IMR-90 (cell line): ENCODE results near the gene CHIC1. TPM values are rescaled to one million over a fixed set of nuclear protein-coding genes. Genes with fewer than 3 reads are reported as not detected.

Source experiments
- ATAC-seq: fragments of 200-7000 bp; cut with Tn5 transposase; 2 replicates; pipeline ENCODE4 v1.9.1; 2020; ENCODE audit warnings: low read depth, mild to moderate bottlenecking, moderate library complexity
- BruUV-seq: library from RNA; stranded (reverse); fragments of 400-500 nt; replicated peaks from 2 replicates; lab custom pipeline; 2021; lab: Mats Ljungman, UMichigan
- CTCF ChIA-PET: fragments of 300-600 bp; formaldehyde crosslinking; extraction: SDS; loops from one replicate; lab custom pipeline; 2021; ENCODE audit warnings: antibody characterized with exemption; lab: Yijun Ruan, JAX
- POLR2A ChIA-PET: fragments of 300-600 bp; sonication (Branson Sonifier 250); formaldehyde crosslinking; loops from one replicate; lab custom pipeline; 2022; ENCODE audit warnings: antibody characterized with exemption; ENCODE audit not compliant: unreplicated experiment; lab: Charles Lee
- DNase-seq: peaks from one replicate; pipeline ENCODE4 v3.0.0; 2013
- H2AFZ ChIP-seq: replicated peaks from 2 replicates; pipeline ENCODE3; 2013; ENCODE audit warnings: low read length, mild to moderate bottlenecking; ENCODE audit not compliant: poor library complexity
- H2AK5ac ChIP-seq: 2 replicates; pipeline ENCODE4 v1.6.1; 2013; ENCODE audit warnings: low read depth, low read length, inconsistent platforms
- H2AK9ac ChIP-seq: replicated peaks from 2 replicates; pipeline ENCODE3; 2013; ENCODE audit warnings: mild to moderate bottlenecking, low read depth, low read length, moderate library complexity; ENCODE audit not compliant: poor library complexity
- H2BK120ac ChIP-seq: 2 replicates; pipeline ENCODE4 v1.6.1; 2013; ENCODE audit warnings: low read depth, low read length, inconsistent platforms
- H2BK15ac ChIP-seq: 3 replicates; pipeline ENCODE4 v1.6.1; 2013; ENCODE audit warnings: low read depth, low read length, inconsistent platforms
- H2BK20ac ChIP-seq: 2 replicates; pipeline ENCODE4 v1.6.1; 2013; ENCODE audit warnings: low read depth, mild to moderate bottlenecking, inconsistent platforms, low read length, moderate library complexity
- H2BK5ac ChIP-seq: 2 replicates; pipeline ENCODE4 v1.6.1; 2013; ENCODE audit warnings: mild to moderate bottlenecking, low read depth, low read length, inconsistent platforms; ENCODE audit not compliant: poor library complexity, severe bottlenecking
- H3K14ac ChIP-seq: replicated peaks from 2 replicates; pipeline ENCODE4 v1.6.1; 2013; ENCODE audit warnings: low read depth, low read length, inconsistent platforms
- H3K18ac ChIP-seq: 2 replicates; pipeline ENCODE4 v1.6.1; 2013; ENCODE audit warnings: low read depth, low read length, control low read depth
- H3K23ac ChIP-seq: 2 replicates; pipeline ENCODE4 v1.6.1; 2013; ENCODE audit warnings: low read depth, low read length, inconsistent platforms
- H3K27ac ChIP-seq: 2 replicates; pipeline ENCODE4 v1.5.1; 2013; ENCODE audit warnings: mild to moderate bottlenecking, control low read depth, low read length; ENCODE audit not compliant: insufficient read depth
- H3K27me3 ChIP-seq: 2 replicates; pipeline ENCODE4 v1.6.1; 2013; ENCODE audit warnings: low read length; ENCODE audit not compliant: control insufficient read depth, insufficient read depth
- H3K36me3 ChIP-seq: 2 replicates; pipeline ENCODE4 v1.6.1; 2013; ENCODE audit warnings: low read length, mixed read lengths; ENCODE audit not compliant: control insufficient read depth, insufficient read depth
- H3K4ac ChIP-seq: 2 replicates; pipeline ENCODE4 v1.6.1; 2013; ENCODE audit warnings: low read depth, low read length, inconsistent platforms
- H3K4me1 ChIP-seq: 2 replicates; pipeline ENCODE4 v1.6.1; 2013; ENCODE audit warnings: low read length, mixed read lengths; ENCODE audit not compliant: control insufficient read depth, insufficient read depth
- H3K4me2 ChIP-seq: 2 replicates; pipeline ENCODE4 v1.6.1; 2013; ENCODE audit warnings: low read depth, mild to moderate bottlenecking, control low read depth, low read length, moderate library complexity
- H3K4me3 ChIP-seq: 2 replicates; pipeline ENCODE4 v1.5.1; 2013; ENCODE audit warnings: low read depth, mild to moderate bottlenecking, control low read depth, low read length, moderate library complexity; ENCODE audit not compliant: insufficient read depth
- H3K56ac ChIP-seq: 2 replicates; pipeline ENCODE4 v1.6.1; 2013; ENCODE audit warnings: low read length, inconsistent platforms; ENCODE audit not compliant: insufficient read depth; ENCODE audit errors: extremely low read depth
- H3K79me1 ChIP-seq, 2 experiments: 2 replicates each; pipeline ENCODE4 v1.6.1; 2013; ENCODE audit warnings: low read length in 2 of 2, inconsistent platforms in 1 of 2, low read depth in 1 of 2
- H3K9ac ChIP-seq: 2 replicates; pipeline ENCODE4 v1.6.1; 2013; ENCODE audit warnings: low read depth, low read length, control low read depth
- H3K9me1 ChIP-seq: 2 replicates; pipeline ENCODE4 v1.6.1; 2013; ENCODE audit warnings: low read length, inconsistent platforms; ENCODE audit not compliant: insufficient read depth
- H3K9me3 ChIP-seq: 2 replicates; pipeline ENCODE4 v1.6.1; 2013; ENCODE audit warnings: low read length; ENCODE audit not compliant: control insufficient read depth, insufficient read depth
- H4K20me1 ChIP-seq: 2 replicates; pipeline ENCODE4 v1.6.1; 2013; ENCODE audit warnings: low read length, inconsistent platforms; ENCODE audit not compliant: insufficient read depth
- H4K5ac ChIP-seq: 2 replicates; pipeline ENCODE4 v1.6.1; 2013; ENCODE audit warnings: mild to moderate bottlenecking, low read depth, low read length, control low read depth
- H4K8ac ChIP-seq, 2 experiments: 2 replicates each; pipeline ENCODE4 v1.6.1; 2013; ENCODE audit warnings: low read depth in 2 of 2, low read length in 2 of 2, control low read depth in 1 of 2, inconsistent platforms in 1 of 2
- H4K91ac ChIP-seq: 2 replicates; pipeline ENCODE4 v1.6.1; 2013; ENCODE audit warnings: low read depth, low read length, inconsistent platforms; ENCODE audit not compliant: insufficient read depth
- CHD1 ChIP-seq: IDR thresholded peaks from 2 replicates; pipeline ENCODE4 v1.6.1; 2012; ENCODE audit warnings: low read depth, low read length, improper control_type of control experiment
- POLR2A ChIP-seq: IDR thresholded peaks from 2 replicates; pipeline ENCODE4 v1.6.1; 2012; ENCODE audit warnings: mild to moderate bottlenecking, low read depth, low read length
- RAD21 ChIP-seq: IDR thresholded peaks from 2 replicates; pipeline ENCODE4 v1.6.1; 2012; ENCODE audit warnings: low read length, improper control_type of control experiment
- RFX5 ChIP-seq: IDR thresholded peaks from 2 replicates; pipeline ENCODE4 v1.8.0; 2012; ENCODE audit warnings: low read depth, mild to moderate bottlenecking, low read length, moderate library complexity
- SMC3 ChIP-seq: fragments of 150-350 bp; IDR thresholded peaks from 2 replicates; pipeline ENCODE4 v1.6.1; 2016; ENCODE audit warnings: low read depth, mild to moderate bottlenecking, antibody characterized with exemption, low read length, moderate library complexity
- WGBS, 2 experiments: methylation state at CpG; one replicate each; pipeline versions ENCODE4 v1.1.5 to v1.1.7; 2013; ENCODE audit warnings: missing lambda C conversion rate in 2 of 2; ENCODE audit not compliant: insufficient read length in 1 of 2; ENCODE audit errors: extremely low coverage in 2 of 2; 5-methylcytosine and 5-hydroxymethylcytosine counted together
- dilution Hi-C: fragments of 300-500 bp; cut with HindIII; formaldehyde crosslinking; loops from one replicate; pipeline ENCODE4 v1.14.3; 2018; ENCODE audit warnings: low sequenced_read_pairs; ENCODE audit not compliant: unreplicated experiment
- in situ Hi-C: fragments of 300-500 bp; cut with MboI; formaldehyde crosslinking; loops from 3 replicates; pipeline ENCODE4 v1.14.3; 2019; ENCODE audit warnings: low sequenced_read_pairs, inconsistent platforms, mixed read lengths
- intact Hi-C: fragments of 100-400 bp; cut with micrococcal nuclease; formaldehyde crosslinking; loops from 2 replicates; pipeline ENCODE4 v1.10.0; 2022
- polyA plus RNA-seq, 3 experiments: library from polyadenylated mRNA; depleted of rRNA; stranded (reverse); fragments of >200 nt; gene quantifications; 2 replicates each; pipeline ENCODE4 v1.2.3, GENCODE V29; 2012; ENCODE audit warnings: low replicate concordance in 1 of 3
- total RNA-seq: library from RNA; depleted of rRNA; stranded (reverse); fragments of >200 nt; gene quantifications from 2 replicates; pipeline ENCODE4 v1.2.3, GENCODE V29; 2012; rRNA removed
- TF ChIP-seq, protein P1 (sequence below): fragments of 150-350 bp; IDR thresholded peaks from 2 replicates; pipeline ENCODE4 v1.6.1; 2016; ENCODE audit warnings: low read depth, mild to moderate bottlenecking, low read length, moderate library complexity, borderline replicate concordance

Gene CHIC1
- total and polyA plus RNA-seq, 2 of the 4 experiments (the other 2 are of a cell fraction) = 4.0 to 7.3 TPM

DNA sequence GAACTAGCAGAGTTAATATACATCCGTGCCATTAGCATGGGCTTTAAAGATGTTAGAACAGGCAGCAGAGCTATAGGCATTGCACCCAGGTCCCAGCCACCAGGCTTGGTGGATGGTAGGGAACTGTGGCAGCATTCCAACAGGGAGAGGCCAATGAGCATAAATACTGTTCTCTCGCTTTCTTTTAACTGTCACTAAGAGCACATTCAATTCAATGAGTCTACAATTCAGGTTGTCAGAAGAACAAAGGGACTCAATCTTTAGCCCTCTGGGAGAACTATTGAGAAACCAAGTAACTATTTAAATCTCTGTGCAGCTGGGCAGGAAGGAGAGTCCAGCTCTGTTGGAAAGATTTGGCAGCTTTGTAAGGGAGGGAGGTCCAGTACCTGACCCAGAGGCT is 165.6 kb downstream of the CHIC1 start:
- TF ChIP-seq POLR2A (no peak), SMC3 (no peak), CHD1 (no peak), RFX5 (no peak), RAD21 (no peak)
- TF ChIP-seq, protein P1, sequence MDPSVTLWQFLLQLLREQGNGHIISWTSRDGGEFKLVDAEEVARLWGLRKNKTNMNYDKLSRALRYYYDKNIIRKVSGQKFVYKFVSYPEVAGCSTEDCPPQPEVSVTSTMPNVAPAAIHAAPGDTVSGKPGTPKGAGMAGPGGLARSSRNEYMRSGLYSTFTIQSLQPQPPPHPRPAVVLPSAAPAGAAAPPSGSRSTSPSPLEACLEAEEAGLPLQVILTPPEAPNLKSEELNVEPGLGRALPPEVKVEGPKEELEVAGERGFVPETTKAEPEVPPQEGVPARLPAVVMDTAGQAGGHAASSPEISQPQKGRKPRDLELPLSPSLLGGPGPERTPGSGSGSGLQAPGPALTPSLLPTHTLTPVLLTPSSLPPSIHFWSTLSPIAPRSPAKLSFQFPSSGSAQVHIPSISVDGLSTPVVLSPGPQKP = no peak
- Histone ChIP-seq H4K91ac (no peak overlapping the region), H3K27me3 (peaks cover 10% of the 10 kb centered on the region; the same call in 1 of the 2 replicates), H3K9me3 (peaks cover 3% of the 10 kb centered on the region; the same call in 1 of the 2 replicates), H2BK15ac (no peak overlapping the region), H3K14ac (no peak overlapping the region), H3K56ac (no peak overlapping the region), H2AK9ac (no peak overlapping the region), H3K4me1 (no peaks in the 10 kb centered on the region), H4K8ac (no peak overlapping the region), H2BK120ac (no peak overlapping the region), H3K23ac (no peak overlapping the region), H4K5ac (no peak overlapping the region), H4K20me1 (no peaks in the 10 kb centered on the region), H3K9me1 (no peaks in the 10 kb centered on the region), H3K4me3 (no peak overlapping the region), H3K4ac (no peak overlapping the region), H3K18ac (no peak overlapping the region), H2BK5ac (no peak overlapping the region), H3K4me2 (no peak overlapping the region), H2BK20ac (no peak overlapping the region), H2AK5ac (no peak overlapping the region), H2AFZ (no peak overlapping the region), H3K9ac (no peak overlapping the region), H3K27ac (no peak overlapping the region), H3K36me3 (no peaks in the 10 kb centered on the region), H3K79me1 (no peaks in the 10 kb centered on the region)
- DNase-seq = no peak
- 25% methylated on average over 1 of the region's 2 CpGs; no CpG with 5 or more reads in 1 of the 2 experiments for WGBS, 2 experiments
- dilution Hi-C loops (no loop called here), intact Hi-C loops (no loop called here), in situ Hi-C loops (no loop called here)
- no TSS peak for BruUV-seq
- POLR2A ChIA-PET = no interaction called here
- CTCF ChIA-PET = no interaction called here
- ATAC-seq = no peak

Other genes with a start within 250 kb of the CHIC1 start
- gene CDX4, start 116.1 kb upstream of the CHIC1 start, total RNA-seq = not detected in 2 replicates
- not detected in 2 replicates for gene CDX4, start 116.1 kb upstream of the CHIC1 start, polyA plus RNA-seq (2012; rRNA removed)